Measurements from ENCODE around the gene PDK2.
A peak's percentile ranks its signal among the peaks of the same experiment; 100 is the strongest.

Gene PDK2

GRCh38 chr17:50151041-50151936, 56.1 kb downstream of the PDK2 start:
- peak; percentile 81 for TF ChIP-seq CTCF (IDR thresholded peaks at IDR 0.05; ENCODE audit: low read depth, low read length, missing control alignments)
- peak; percentile 81 for DNase-seq
- Histone ChIP-seq H3K4me3 (ENCODE audit: low read depth, low read length) (peak overlapping the region; percentile 81), H3K36me3 (replicated peaks) (no peaks in the 10 kb centered on the region), H3K27ac (peak overlapping the region; percentile 63), H3K27me3 (replicated peaks) (no peaks in the 10 kb centered on the region)
- in situ Hi-C loops (cut with HindIII; ENCODE audit: low pct_ligation_motif_present, low sequenced_read_pairs) = no loop called here

- no peaks in the 10 kb centered on the region for H3K36me3 ChIP-seq (replicated peaks)
- H3K27me3 ChIP-seq (replicated peaks) = no peaks in the 10 kb centered on the region
- H3K4me3 ChIP-seq (ENCODE audit: low read depth, low read length) = peak overlapping the region; percentile 81
- peak overlapping the region; percentile 42 for H3K27ac ChIP-seq
- in situ Hi-C loops (cut with HindIII; ENCODE audit: low pct_ligation_motif_present, low sequenced_read_pairs) = no loop called here
- TF ChIP-seq CTCF (IDR thresholded peaks at IDR 0.05; ENCODE audit: low read depth, low read length, missing control alignments) = no peak
- DNase-seq = peak; percentile 87
These were observed 56.9 kb downstream of the PDK2 start for GRCh38 chr17:50151937-50152547.

GRCh38 chr17:50152736-50153135, 57.6 kb downstream of the PDK2 start:
- H3K27ac ChIP-seq = no peak overlapping the region
- no peak overlapping the region for H3K4me3 ChIP-seq (ENCODE audit: low read depth, low read length)
- in situ Hi-C loops (cut with HindIII; ENCODE audit: low pct_ligation_motif_present, low sequenced_read_pairs) = no loop called here
- TF ChIP-seq CTCF (IDR thresholded peaks at IDR 0.05; ENCODE audit: low read depth, low read length, missing control alignments) = no peak
- H3K36me3 ChIP-seq (replicated peaks) = no peaks in the 10 kb centered on the region
- H3K27me3 ChIP-seq (replicated peaks) = no peaks in the 10 kb centered on the region
- DNase-seq = no peak

DNA sequence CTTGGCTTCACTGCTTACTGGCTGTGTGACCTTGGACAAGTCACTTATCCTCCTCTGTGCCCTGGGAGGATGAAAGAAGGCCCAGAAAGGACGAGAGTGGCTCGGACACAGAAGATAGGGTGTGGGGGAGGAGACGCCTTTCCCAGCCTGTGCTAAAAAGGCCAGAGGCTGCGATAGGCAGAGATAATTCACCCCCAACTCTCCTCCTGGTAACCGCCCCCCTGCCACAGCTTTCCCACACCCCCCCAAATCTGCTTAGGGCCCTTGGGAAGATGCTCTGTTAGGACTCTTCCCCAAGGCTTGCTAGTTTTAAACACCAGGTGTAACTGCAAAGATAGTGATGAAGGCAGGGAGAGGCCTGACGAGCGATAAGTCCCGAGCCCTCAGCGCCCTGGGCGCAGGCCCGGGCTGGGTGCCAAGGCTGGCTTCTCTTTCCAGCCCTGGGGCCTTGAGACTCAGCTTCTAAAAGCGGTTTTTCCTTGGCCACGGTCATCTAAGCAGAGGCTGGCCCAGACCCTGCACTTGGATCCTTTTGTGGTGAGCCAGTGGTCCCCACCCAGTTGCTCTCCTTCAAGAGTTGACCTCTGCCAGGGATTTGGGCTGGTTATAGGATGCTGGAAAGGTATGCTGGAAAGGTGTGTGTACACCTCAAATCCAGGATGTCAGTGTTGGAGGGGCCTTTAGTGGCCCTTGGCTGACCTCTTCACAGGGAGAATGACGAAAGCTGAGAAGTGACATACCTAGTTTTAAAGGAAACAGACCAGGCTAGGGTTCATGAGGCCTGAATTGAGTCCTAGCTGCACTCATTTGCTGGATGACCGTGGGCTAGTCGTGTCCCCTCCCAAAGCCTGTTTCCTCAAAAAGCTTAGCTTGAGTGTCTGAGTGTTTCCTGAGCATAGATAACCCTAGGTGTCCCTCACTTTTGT, 58.8 kb downstream of the PDK2 start:
- in situ Hi-C loops (cut with HindIII; ENCODE audit: low pct_ligation_motif_present, low sequenced_read_pairs) = no loop called here
- Histone ChIP-seq H3K4me3 (ENCODE audit: low read depth, low read length) (no peak overlapping the region), H3K27ac (no peak overlapping the region), H3K27me3 (replicated peaks) (no peaks in the 10 kb centered on the region), H3K36me3 (replicated peaks) (no peaks in the 10 kb centered on the region)
- DNase-seq = no peak
- TF ChIP-seq CTCF (IDR thresholded peaks at IDR 0.05; ENCODE audit: low read depth, low read length, missing control alignments) = no peak

DNA sequence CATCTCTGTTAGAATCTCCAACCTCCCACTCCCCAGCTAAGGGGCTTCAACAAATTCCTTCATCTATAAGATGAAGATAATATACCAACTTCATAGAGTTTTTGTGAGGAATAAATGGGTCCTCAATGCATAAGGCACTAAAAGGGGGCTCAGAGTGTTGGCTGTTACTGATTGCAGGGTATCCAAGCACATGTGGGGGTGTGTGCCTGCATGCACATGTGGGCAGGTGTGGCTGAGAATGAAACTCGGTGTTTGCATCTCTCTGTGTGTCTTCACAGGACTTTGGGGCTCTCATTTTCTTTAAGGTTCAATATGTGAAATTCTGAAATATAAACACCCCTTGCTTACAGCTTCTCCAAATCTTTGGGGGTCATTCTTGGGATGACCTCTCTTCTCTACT, 59.5 kb downstream of the PDK2 start:
- Histone ChIP-seq H3K27ac (no peak overlapping the region), H3K36me3 (replicated peaks) (no peaks in the 10 kb centered on the region), H3K4me3 (ENCODE audit: low read depth, low read length) (no peak overlapping the region), H3K27me3 (replicated peaks) (no peaks in the 10 kb centered on the region)
- TF ChIP-seq CTCF (IDR thresholded peaks at IDR 0.05; ENCODE audit: low read depth, low read length, missing control alignments) = no peak
- in situ Hi-C loops (cut with HindIII; ENCODE audit: low pct_ligation_motif_present, low sequenced_read_pairs) = no loop called here
- DNase-seq = no peak
